GM18909 (cell line): Measurements from ENCODE around the gene PSENEN.

Source experiments
- ATAC-seq: cut with Tn5 transposase; IDR thresholded peaks from one replicate; pipeline ENCODE4 v1.9.1; 2021; ENCODE audit warnings: mild to moderate bottlenecking; ENCODE audit not compliant: unreplicated experiment, poor library complexity

PSENEN gene

GRCh38 chr19:35732540-35733179 lies 12.8 kb upstream of the PSENEN start:
- ATAC-seq, result no peak

DNA sequence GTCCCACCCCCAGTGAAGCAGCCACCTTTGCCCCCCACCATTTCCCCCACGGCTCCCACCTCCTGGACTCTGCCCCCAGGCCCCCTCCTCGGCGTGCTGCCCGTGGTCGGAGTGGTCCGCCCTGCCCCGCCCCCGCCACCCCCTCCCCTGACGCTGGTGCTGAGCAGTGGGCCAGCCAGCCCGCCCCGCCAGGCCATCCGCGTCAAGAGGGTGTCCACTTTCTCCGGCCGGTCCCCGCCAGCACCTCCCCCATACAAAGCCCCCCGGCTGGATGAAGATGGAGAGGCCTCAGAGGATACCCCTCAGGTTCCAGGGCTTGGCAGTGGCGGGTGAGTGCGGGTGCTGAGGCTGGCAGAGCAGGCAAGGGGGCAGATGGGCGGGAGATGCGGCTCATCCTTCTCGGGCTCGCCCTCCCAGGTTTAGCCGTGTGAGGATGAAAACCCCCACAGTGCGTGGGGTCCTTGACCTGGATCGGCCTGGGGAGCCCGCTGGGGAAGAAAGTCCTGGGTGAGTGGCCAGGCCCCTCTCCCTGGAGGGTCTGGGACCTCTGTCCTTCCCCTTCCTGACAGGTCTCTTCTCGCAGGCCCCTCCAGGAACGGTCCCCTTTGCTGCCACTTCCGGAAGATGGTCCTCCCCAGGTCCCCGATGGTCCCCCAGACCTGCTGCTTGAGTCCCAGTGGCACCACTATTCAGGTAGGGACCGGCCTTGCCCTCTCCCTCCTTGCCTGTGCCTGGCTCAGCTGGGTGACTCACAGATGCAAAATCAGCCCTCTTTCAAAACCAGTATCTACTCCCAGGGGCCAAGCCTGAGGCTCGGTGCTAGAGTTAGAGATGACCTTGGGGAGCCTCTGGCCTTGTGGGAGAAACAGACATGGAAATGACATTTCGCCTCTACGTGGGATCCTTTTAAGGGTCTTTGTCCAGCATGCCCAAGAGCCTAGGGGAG lies 12.0 kb upstream of the PSENEN start:
- no peak for ATAC-seq

DNA sequence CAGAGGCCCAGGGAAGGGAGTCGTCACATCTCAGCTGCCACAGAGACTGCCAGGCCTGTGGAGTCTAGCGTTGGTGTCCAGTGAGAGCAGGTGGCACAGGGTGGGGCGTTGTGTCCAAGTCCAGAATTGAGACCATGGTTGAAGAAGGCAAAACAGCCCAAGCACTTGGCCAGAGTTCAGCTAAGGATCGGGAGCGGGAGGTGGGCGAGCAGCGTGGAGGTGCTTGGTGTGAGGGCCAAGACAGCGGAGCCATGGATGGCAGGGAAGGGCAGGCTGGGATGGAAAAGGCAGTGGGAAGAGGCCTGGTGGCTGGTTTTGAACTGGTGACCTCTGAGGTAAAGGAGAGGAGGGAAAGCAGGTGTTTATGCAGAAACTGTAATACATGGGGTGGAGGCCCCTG lies 11.2 kb upstream of the PSENEN start:
- ATAC-seq, result no peak

DNA sequence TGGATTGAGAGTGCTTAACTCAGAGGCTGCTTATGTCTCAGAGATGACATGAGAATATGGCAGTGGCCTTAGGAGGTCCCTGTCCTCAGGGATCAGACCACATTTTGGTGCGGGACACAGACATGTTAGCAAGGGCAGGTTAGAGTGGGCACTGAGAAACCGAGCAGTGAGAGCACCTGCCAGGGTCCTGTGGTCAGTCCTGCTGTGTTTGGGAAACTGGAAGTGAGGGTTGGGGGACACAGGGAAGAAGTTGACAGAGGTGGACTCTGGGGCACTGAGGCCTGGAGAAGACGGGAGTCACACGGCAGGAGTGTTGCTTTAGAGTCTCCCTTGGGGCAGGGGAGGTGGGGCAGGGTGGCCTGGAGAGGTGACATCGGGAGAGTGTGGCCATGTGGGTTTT lies 10.6 kb upstream of the PSENEN start:
- ATAC-seq, result no peak

DNA sequence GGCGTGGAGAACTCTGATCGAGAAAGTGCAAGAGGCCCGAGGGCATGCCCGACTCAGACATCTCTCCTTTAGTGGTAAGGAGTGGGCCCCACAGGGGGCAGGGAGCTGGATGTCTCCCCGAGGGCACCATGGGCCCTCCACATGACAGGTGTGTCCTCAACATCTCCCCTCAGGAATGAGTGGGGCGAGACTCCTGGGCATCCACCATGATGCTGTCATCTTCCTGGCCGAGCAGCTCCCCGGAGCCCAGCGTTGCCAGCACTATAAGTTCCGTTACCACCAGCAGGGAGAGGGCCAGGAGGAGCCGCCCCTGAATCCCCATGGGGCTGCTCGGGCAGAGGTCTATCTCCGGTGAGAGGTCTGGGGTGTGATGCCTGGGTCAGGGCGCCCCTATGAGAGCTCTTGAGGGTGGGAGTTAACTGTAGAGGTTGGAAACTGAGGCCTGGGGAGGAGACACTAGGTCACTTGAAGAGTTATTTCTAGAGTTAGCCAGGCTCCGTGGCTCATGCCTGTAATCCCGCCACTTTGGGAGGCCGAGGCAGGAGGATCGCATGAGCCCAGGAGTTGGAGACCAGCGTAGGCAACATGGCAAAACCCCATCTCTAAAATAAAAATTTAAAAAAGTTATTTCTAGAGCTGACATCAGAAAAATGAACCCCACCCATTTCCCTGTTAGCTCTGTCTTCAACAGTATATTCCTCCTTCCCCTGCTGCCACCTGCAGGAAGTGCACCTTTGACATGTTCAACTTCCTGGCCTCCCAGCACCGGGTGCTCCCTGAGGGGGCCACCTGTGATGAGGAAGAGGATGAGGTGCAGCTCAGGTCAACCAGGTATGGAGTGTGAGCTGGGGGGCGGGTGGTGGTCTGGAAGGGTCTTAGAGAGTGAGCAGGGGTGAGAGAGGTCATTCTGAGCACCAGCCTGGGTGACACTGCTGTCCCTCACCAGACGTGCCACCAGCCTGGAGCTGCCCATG lies 8.3 kb upstream of the PSENEN start:
- ATAC-seq, result no peak

DNA sequence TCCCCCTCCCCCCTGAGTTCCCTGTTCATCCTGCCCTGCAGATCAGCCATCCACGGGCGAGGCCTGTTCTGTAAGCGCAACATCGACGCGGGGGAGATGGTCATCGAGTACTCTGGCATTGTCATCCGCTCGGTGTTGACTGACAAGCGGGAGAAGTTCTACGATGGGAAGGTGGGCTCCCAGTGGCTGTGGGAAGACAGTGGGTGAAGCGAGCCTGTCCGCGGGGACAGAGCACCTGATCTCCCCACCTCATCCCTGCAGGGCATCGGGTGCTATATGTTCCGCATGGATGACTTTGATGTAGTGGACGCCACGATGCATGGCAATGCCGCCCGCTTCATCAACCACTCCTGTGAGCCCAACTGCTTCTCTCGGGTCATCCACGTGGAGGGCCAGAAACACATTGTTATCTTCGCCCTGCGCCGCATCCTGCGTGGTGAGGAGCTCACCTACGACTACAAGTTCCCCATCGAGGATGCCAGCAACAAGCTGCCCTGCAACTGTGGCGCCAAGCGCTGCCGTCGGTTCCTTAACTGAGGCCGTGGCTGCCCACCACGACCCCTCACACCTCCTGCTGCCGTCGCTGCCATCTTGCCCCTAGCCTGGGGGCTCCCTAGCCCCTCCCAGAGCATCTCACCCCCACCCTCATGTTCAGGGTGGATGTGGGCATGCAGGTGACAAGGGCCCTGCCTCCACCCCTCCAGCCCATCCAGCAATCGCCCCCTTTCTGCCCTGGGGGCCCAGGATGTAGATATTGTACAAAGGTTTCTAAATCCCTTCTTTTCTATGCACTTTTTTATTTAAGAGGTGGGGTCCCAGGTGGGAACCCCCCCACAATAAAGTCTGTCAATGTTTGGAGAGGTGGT lies 7.2 kb upstream of the PSENEN start:
- ATAC-seq, result no peak

DNA sequence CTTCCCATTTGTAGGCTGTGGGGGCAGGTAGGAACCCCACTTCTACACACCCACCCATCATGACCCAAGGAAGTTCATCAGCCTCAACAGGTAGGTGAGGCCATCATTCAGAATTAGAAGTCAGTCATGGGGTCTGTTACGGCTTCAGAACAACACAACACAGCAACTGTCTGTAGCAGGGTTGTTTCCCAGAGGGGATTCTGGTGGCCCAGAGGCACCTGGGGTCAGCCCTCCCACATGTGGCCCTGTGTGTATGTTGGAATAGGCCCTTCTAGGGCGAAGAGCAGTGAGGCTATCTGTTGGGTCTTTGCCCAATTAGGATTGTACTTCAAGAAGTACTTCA lies 6.6 kb upstream of the PSENEN start:
- ATAC-seq, result no peak

GRCh38 chr19:35739275-35740107 lies 6.0 kb upstream of the PSENEN start:
- ATAC-seq, result no peak

DNA sequence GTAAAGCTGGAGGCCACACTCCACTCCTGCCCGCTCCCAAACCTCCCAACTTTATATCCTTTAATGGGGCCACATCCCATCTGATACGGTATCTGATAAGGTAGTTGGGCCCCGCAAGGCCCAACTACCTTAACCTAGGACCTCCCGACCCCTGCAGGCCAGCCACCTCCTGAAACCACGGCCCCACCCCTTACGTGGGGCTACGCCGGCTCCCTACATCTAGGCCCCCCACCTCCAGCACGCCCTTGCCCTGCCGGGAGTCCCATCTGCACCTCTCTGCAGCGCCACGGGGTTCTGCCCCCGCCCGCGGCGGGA lies 5.4 kb upstream of the PSENEN start:
- ATAC-seq, result peak; percentile 25

GRCh38 chr19:35740423-35741202 lies 4.8 kb upstream of the PSENEN start:
- peak; percentile 65 for ATAC-seq

- no peak for ATAC-seq
Measured at GRCh38 chr19:35741203-35741515, 4.3 kb upstream of the PSENEN start.

GRCh38 chr19:35742121-35742724 lies 3.2 kb upstream of the PSENEN start, which contains the start of gene IGFLR1:
Gene IGFLR1 (minus strand): TSS chr19:35742452. CDS start chr19:35741180, 1,272 bp downstream.
- ATAC-seq, result no peak

DNA sequence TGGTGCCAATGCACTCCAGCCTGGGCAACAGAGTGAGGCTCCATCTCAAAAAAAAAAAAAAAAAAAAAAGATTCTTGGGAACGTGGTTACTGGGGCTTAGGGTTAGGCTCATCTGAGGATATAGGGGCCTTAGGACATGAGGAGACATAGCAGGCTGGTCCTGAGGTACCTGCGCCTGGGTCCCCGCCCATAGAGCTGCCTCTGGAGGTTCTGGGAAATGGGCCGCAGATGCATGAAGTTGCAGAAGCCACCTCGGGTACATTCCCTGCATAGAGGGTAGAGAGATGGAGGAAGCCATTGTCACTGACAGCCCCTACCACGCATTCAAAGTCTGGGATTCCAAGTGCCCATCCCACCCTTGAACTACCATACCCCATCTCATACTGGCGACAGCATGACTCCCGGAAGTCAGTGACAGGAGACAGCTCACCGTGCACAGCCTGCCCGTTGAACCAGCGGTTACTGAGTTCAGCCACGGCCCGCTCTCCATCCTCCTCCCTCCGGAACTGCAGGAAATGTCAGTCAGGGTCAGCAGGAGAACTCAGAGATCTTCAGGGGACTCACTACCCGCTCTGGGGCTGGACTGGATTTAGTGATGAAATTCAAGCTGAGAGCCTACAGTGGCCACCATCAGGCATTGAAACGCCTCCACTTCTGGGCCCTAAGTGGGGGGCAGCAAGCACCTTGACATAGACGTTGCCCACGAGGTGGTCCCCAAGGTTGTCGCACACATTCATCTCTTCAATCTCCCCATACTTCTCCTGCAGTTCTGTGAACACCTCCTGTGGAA lies 1.6 kb upstream of the PSENEN start:
- no peak for ATAC-seq

DNA sequence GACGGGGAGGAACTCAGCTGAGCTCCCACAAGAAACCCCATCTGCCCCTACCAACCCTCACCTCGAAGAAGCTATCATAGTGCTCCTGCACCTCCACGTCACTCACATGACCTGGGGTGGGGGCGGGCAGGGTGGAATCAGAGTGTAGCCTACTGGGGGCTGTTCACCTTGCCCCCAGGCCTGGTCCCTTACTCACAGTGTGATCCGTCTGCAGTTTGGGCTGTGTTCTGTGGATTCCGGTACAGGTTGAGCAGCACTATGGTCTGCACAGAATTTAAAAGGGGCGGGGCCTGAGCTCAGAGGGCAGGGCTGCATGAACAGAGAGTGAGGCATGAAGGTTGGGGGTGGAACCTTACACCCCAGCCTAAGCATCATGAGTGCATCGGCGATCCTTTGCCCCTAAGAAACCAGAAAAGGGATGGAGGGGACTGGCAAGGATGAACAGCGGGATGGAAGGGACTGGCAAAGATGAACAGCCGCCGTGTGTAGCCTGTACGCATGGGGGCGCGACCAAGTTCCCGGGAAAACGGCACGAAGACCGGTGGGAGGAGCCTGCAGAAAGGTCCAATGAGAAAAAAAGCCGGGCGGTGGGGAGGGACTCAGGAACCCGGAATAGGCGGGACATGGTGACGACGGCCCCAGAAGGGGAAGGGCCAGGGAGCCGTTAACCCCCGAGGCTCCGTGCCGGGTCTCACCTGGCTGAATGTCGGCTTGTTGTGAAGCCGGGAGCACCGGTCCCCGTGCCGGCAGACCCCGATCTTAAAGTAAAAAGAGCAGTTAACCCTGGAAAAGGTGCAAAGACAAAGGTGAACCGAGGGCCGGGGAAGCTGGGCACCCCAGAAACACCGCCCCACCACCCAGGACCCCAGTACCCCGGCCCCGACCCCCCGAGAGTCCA lies 772 bp upstream of the PSENEN start:
- ATAC-seq, result peak; percentile 31

GRCh38 chr19:35746087-35746462 lies 624 bp downstream of the PSENEN start:
- no peak for ATAC-seq

- ATAC-seq, result no peak
Measured at GRCh38 chr19:35746531-35746930, 1.1 kb downstream of the PSENEN start.
